NT2/D1 (cell line): ENCODE measurements around the gene LAPTM5.

Source experiments
- YY1 ChIP-seq: IDR thresholded peaks from 2 replicates; pipeline ENCODE4 v1.6.1; 2011; ENCODE audit not compliant: insufficient read length, insufficient read depth
- ZNF274 ChIP-seq: IDR thresholded peaks from 2 replicates; pipeline ENCODE4 v1.6.1; 2011; ENCODE audit warnings: mild to moderate bottlenecking, low read depth, low read length

GRCh38 chr1:30702823-30703222 lies 54.8 kb downstream of the LAPTM5 start:
- TF ChIP-seq YY1 (no peak), ZNF274 (no peak)
